PC-9 (cell line): ENCODE data around the gene TLE4. TPM values are rescaled to one million over a fixed set of nuclear protein-coding genes. Genes with fewer than 3 reads are reported as not detected.

Experiments
- BruUV-seq: library from RNA; stranded (reverse); fragments of 400-500 nt; replicated peaks from 2 replicates; lab custom pipeline; 2021; lab: Mats Ljungman, UMichigan
- CTCF ChIA-PET: fragments of 300-600 bp; sonication (Branson Sonifier 250); formaldehyde crosslinking; loops from one replicate; lab custom pipeline; 2022; ENCODE audit warnings: antibody characterized with exemption; lab: Charles Lee
- POLR2A ChIA-PET: fragments of 300-600 bp; sonication (Branson Sonifier 250); formaldehyde crosslinking; loops from one replicate; lab custom pipeline; 2022; ENCODE audit warnings: antibody characterized with exemption; ENCODE audit not compliant: unreplicated experiment; lab: Charles Lee
- DNase-seq, 2 experiments: peaks; one replicate each; pipeline versions ENCODE4 v3.0.0 to v3.0.0-alpha.2; 2015 to 2022; ENCODE audit warnings: mixed read lengths in 1 of 2
- H2AFZ ChIP-seq: fragments of 200-600 bp; sonication (generic); 2 replicates; pipeline ENCODE4 v1.8.1; 2017; ENCODE audit warnings: antibody characterized with exemption
- H3F3A ChIP-seq: fragments of 200-600 bp; sonication (generic); 2 replicates; pipeline ENCODE4 v1.8.1; 2017; ENCODE audit warnings: antibody characterized with exemption, mild to moderate bottlenecking, low read depth; ENCODE audit not compliant: insufficient read depth
- H3K27ac ChIP-seq: fragments of 200-600 bp; sonication (generic); 2 replicates; pipeline ENCODE4 v1.6.1; 2016; ENCODE audit warnings: mixed run types
- H3K27me3 ChIP-seq: fragments of 200-600 bp; sonication (generic); 2 replicates; pipeline ENCODE4 v1.6.1; 2016; ENCODE audit warnings: low read depth, mixed run types; ENCODE audit not compliant: insufficient read depth
- H3K36me3 ChIP-seq: fragments of 200-600 bp; sonication (generic); 2 replicates; pipeline ENCODE4 v1.6.1; 2016; ENCODE audit warnings: low read depth, mixed run types
- H3K4me1 ChIP-seq: fragments of 200-600 bp; sonication (generic); replicated peaks from 2 replicates; pipeline ENCODE4 v1.6.1; 2016; ENCODE audit warnings: mixed run types; ENCODE audit not compliant: insufficient read depth
- H3K4me2 ChIP-seq: fragments of 200-600 bp; sonication (generic); 2 replicates; pipeline ENCODE4 v1.6.1; 2017; ENCODE audit warnings: mixed run types
- H3K4me3 ChIP-seq: fragments of 200-600 bp; sonication (generic); 2 replicates; pipeline ENCODE4 v1.6.1; 2016; ENCODE audit warnings: mixed run types
- H3K79me2 ChIP-seq: fragments of 200-600 bp; sonication (generic); 2 replicates; pipeline ENCODE4 v1.6.1; 2017; ENCODE audit warnings: low read depth, mixed run types
- H3K9me2 ChIP-seq: fragments of 200-600 bp; sonication (generic); 2 replicates; pipeline ENCODE4 v1.8.1; 2017; ENCODE audit warnings: mild to moderate bottlenecking; ENCODE audit not compliant: insufficient read depth
- H3K9me3 ChIP-seq: fragments of 200-600 bp; sonication (generic); 2 replicates; pipeline ENCODE4 v1.8.1; 2016; ENCODE audit warnings: low read depth; ENCODE audit not compliant: insufficient read depth
- H4K20me1 ChIP-seq: fragments of 200-600 bp; sonication (generic); 2 replicates; pipeline ENCODE4 v1.8.1; 2017; ENCODE audit not compliant: insufficient read depth
- CTCF ChIP-seq: fragments of 200-600 bp; sonication (generic); conservative IDR thresholded peaks from 2 replicates; pipeline ENCODE4 v1.6.1; 2017; ENCODE audit warnings: mixed run types, antibody characterized with exemption, mild to moderate bottlenecking, moderate library complexity
- EZH2 ChIP-seq: fragments of 200-600 bp; sonication (generic); IDR thresholded peaks from 2 replicates; pipeline ENCODE4 v1.8.0; 2017; ENCODE audit warnings: antibody characterized with exemption, low read depth
- intact Hi-C: fragments of 100-400 bp; cut with micrococcal nuclease; formaldehyde crosslinking; loops from one replicate; pipeline ENCODE4 v1.10.0; 2022; ENCODE audit not compliant: unreplicated experiment
- total RNA-seq: library from RNA; stranded (reverse); gene quantifications from 2 replicates; pipeline ENCODE4 v1.2.3, GENCODE V29; 2021

Gene TLE4
- total RNA-seq, 1 experiment from 2014 or later = not detected

- Histone ChIP-seq H3K9me2 (no peaks in the 10 kb centered on the region), H4K20me1 (no peaks in the 10 kb centered on the region), H2AFZ (no peak overlapping the region), H3K4me3 (no peak overlapping the region), H3K79me2 (no peaks in the 10 kb centered on the region), H3K27me3 (no peaks in the 10 kb centered on the region), H3K27ac (no peak overlapping the region), H3K36me3 (no peaks in the 10 kb centered on the region), H3K4me2 (no peak overlapping the region), H3F3A (no peaks in the 10 kb centered on the region), H3K4me1 (no peaks in the 10 kb centered on the region), H3K9me3 (no peaks in the 10 kb centered on the region; the same call in 1 of the 2 replicates)
- CTCF ChIA-PET = no interaction called here
- POLR2A ChIA-PET = no interaction called here
- intact Hi-C loops = no loop called here
- TF ChIP-seq EZH2 (no peak), CTCF (no peak)
- no TSS peak for BruUV-seq
- no peak for DNase-seq
Measured at GRCh38 chr9:79572032-79572607, 355 bp downstream of the TLE4 start.

- POLR2A ChIA-PET = no interaction called here
- intact Hi-C loops = no loop called here
- no peaks in the 10 kb centered on the region for H3K9me2 ChIP-seq
- H3K4me3 ChIP-seq = no peak overlapping the region
- H3K27ac ChIP-seq = no peak overlapping the region
- no peaks in the 10 kb centered on the region; the same call in 1 of the 2 replicates for H3K9me3 ChIP-seq
- no peaks in the 10 kb centered on the region for H3K27me3 ChIP-seq
- CTCF ChIA-PET = no interaction called here
- H2AFZ ChIP-seq = no peak overlapping the region
- TF ChIP-seq CTCF = no peak
- TF ChIP-seq EZH2 = no peak
- BruUV-seq = no TSS peak
- H3K4me2 ChIP-seq = no peak overlapping the region
- H3K4me1 ChIP-seq = no peaks in the 10 kb centered on the region
- H3K36me3 ChIP-seq = no peaks in the 10 kb centered on the region
- no peak for DNase-seq
- H4K20me1 ChIP-seq = no peaks in the 10 kb centered on the region
- no peaks in the 10 kb centered on the region for H3K79me2 ChIP-seq
- no peaks in the 10 kb centered on the region for H3F3A ChIP-seq
Measured at GRCh38 chr9:79572608-79573411, 1.0 kb downstream of the TLE4 start.

- Histone ChIP-seq H3K36me3 (no peaks in the 10 kb centered on the region), H3K9me3 (no peaks in the 10 kb centered on the region; the same call in 1 of the 2 replicates), H2AFZ (no peak overlapping the region), H3K27me3 (no peaks in the 10 kb centered on the region), H3K27ac (no peak overlapping the region), H3K4me2 (no peak overlapping the region), H3K4me3 (no peak overlapping the region), H3F3A (no peaks in the 10 kb centered on the region), H3K4me1 (no peaks in the 10 kb centered on the region), H3K9me2 (no peaks in the 10 kb centered on the region), H3K79me2 (no peaks in the 10 kb centered on the region), H4K20me1 (no peaks in the 10 kb centered on the region)
- no TSS peak for BruUV-seq
- ChIA-PET CTCF (no interaction called here), POLR2A (no interaction called here)
- no peak for TF ChIP-seq CTCF
- TF ChIP-seq EZH2 = no peak
- no peak for DNase-seq
- intact Hi-C loops = no loop called here
Measured at GRCh38 chr9:79573412-79573923, 1.7 kb downstream of the TLE4 start.
